ENCODE data around the gene SCGB3A1.

Gene SCGB3A1, protein sequence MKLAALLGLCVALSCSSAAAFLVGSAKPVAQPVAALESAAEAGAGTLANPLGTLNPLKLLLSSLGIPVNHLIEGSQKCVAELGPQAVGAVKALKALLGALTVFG

DNA sequence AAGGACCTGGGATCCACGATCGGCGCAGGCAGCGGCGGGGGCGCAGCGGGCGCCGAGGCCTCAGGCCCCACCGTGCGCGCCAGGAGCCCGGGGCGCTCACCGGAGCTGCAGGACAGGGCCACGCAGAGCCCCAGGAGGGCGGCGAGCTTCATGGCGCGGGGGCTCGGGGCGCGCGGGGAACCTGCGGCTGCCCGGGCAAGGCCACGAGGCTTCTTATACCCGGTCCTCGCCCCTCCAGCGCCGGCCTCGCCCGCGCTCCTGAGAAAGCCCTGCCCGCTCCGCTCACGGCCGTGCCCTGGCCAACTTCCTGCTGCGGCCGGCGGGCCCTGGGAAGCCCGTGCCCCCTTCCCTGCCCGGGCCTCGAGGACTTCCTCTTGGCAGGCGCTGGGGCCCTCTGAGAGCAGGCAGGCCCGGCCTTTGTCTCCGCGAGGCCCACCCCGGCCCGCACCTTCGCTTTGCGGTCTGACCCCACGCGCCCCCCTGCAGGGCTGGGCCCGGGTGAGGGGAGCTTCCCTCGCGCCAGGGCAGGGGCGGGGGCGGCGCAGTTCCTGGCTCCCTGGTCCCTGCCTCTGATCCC, at the start of gene SCGB3A1:
Gene SCGB3A1 (minus strand): TSS at position 189 of the 577 bp plus-strand sequence. CDS start 37 bp downstream, at position 152.
- no peak for DNase-seq (ENCODE audit: low read depth in 2 of 2)

- no peak for DNase-seq (ENCODE audit: low read depth in 2 of 2)
These were observed 49.2 kb upstream of the SCGB3A1 start for GRCh38 chr5:180640611-180640860.

- DNase-seq (ENCODE audit: low read depth in 2 of 2), result no peak
These were observed 48.7 kb upstream of the SCGB3A1 start for GRCh38 chr5:180639741-180640610.

GRCh38 chr5:180639287-180639686, 48.0 kb upstream of the SCGB3A1 start:
- DNase-seq (ENCODE audit: low read depth in 2 of 2), result no peak

DNA sequence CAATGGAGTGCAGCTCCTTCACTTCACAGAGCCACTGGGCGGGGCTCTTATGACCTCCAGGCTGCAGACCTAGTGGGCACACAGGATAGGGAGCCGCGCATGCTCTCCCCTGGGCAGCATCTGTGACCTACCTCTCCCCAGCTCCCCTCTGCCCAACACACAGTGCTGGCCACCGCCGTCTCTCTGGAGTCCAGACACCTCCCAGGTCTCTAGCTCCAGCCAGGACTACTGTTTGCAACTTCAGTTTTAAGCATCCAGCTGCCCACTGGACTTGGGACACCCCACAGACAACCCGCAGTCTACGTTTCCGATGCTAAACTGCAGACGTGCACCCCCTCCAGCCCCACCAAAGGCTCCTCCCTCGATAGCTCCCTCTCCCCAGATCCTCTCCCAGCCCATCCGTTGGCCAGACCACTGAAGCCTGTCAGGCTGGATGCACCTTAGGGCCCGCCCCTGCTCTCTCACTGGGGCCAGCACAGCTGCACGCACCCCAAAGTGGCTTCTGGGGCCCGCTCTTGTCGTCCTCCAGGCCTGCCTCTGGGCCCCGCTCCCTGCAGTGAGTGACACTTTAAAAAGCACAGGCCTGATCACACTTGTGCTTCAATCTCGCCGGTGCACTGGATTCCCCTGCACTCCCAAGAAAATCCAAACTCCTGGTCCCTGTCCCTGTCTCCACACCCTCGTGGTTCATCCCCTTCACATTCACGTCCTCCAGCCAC, 46.8 kb upstream of the SCGB3A1 start:
- DNase-seq (ENCODE audit: low read depth in 2 of 2), result no peak

DNA sequence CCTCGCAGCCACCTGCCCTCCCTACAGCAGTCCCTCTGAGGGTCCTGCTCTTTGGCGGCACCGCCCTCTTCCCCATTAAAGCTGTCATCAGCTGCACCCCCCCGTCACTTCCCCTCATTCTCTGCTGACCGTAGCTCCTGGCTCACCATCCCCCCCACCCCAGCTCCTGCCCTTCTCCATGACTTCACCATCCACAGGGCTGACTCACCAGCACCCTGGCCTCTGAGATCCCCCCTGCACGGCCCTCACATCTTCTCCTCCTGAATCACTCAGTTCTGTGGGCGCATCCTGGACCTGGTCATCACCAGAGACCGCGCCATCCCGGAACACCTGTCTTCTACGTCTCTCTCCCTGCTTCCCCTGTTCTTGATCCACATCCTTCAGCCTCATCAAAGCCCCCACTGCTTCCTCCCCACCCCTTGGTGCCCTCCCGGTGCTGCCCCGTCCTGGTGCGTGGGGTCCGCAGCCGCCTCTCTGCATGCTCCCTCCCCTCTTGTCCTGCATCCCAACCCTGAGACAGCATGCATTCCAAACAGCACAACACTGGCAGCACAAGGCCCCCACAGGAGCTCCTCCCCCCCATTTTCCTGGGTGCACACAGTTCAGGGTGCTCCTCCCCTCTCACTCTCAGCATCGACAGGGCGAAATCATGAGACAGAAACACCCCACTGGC, 45.2 kb upstream of the SCGB3A1 start:
- DNase-seq (ENCODE audit: low read depth in 2 of 2), result no peak

- DNase-seq (ENCODE audit: low read depth in 2 of 2), result no peak
These were observed 44.7 kb upstream of the SCGB3A1 start for GRCh38 chr5:180636016-180636402.

DNA sequence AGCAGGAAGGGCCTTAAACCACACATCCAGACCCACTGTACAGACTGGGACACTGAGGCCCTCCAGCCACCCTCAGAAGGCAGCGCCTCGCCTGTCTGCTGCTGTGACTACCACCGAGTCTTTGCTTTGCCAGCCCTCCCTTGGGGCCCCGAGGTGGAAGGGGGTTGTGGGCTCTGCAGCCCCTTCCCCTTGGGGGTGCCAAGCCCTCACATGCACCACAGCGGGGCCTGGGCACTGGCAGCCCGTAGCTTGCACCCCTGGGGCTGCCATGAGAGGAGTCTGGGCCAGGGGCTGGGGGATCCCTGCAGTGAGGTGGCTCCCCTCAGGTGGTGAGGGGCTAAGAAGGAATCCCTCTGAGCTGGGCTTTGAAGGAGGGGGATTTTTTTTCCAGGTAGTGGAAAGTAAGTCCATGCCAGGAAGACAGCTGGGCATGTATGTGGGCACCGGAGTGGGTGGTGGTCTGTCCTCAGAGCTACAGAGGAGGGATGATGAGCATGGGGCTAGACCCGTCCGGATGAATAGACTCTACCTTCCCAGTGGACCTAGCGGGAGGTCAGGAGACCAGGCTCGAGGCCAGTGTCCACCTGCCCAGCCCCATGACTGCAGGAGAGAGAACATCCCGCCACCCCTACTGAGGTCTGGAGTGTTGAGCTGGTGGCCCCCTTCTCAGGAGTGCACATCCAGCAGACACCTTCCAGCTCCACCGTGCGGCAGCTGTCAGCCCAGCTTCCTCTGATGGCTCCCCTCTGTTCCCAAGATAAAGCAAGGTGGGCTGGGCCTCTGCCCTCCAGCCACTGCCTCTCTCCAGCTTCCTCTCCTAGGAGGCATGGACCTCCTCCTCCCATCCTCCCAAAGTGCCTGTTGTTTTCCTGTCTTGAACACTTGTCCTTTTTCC, 42.2 kb upstream of the SCGB3A1 start:
- DNase-seq (ENCODE audit: low read depth in 2 of 2), result no peak

DNA sequence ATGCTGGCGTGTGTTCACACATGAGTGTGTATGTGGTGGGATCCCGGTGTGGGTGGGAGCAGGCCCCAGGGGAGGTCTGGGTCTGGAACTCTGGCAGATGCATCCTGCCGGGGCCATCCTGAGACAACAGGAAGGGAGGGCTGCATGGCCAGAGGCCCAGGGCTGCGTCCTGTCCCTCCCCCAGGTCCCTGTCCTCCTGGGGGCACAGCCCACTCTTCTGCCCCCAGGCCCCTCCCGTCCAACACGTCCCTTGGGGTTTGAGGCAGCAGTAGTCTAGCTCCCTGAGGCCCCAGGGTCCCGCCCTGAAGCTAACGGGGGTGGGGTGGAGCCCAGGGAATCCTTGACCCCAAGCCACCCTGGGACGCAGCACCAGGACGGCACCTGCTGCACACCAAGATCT, 41.5 kb upstream of the SCGB3A1 start:
- DNase-seq (ENCODE audit: low read depth in 2 of 2), result no peak

DNA sequence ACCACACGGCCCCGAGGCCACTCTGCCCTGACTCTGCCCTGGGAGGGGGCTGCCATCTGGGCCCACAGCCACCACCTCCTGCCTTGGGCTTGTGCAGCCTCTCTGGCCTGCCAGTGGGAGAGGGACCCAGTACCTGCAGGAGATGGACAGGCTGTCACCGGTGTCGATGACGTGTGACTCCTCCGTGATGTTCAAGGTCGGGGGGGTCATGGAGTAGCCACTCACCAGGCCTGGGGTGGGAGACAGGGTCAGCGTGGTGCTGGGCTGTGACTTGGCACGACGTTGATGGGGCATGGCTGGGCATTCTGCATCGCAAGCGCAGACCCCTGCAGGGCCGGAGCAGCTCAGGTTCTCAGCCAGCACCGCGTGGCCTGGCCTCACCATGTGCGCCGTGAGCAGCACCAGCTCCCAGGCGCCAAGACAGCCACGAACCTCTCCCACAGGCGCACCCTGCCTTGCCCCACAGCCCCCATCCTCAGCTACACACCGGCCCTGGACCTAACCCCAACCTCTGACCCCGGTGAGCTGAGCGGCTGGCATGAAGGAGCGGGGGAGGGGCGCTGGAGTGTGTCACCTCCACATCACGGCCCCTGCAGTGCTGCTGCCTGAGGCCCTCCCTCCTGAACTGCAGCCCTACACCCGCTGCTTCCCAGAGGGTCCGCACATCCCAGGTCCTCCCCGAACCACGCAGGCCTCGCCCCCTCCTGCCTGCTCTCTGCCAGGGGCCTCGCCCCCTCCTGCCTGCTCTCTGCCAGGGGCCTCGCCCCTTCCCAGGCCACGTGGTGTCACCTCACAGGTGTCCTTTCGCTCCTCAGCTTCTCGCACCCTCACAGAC, 40.5 kb upstream of the SCGB3A1 start:
- DNase-seq (ENCODE audit: low read depth in 2 of 2), result no peak

- DNase-seq (ENCODE audit: low read depth in 2 of 2), result no peak
These were observed 39.1 kb upstream of the SCGB3A1 start for GRCh38 chr5:180630426-180630825.

DNA sequence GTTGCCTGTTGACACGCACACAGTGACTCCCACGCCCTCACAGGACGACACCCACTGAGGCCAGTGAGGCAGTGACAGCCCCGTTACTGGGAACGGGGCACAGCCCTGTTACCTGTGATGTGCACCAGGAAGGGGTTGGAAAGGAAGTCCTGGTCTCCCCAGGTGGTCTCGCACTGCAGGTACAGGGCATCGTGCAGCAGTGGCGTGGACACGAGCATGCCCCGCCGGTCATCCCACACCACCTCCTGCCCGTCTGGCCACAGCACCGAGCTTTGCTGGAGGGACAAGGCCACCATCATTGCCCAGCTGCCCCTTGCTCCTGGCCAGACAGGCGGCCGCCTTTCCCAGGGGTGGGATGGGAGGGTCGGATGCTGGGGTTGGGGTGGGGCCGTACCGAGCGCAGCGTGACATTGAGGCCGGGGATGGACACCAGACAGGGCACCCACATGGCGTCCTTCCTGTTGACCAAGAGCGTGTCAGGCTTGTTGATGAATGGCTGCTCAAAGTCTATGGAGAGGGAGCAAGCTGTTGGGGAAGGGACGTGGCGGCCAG, 38.6 kb upstream of the SCGB3A1 start:
- DNase-seq (ENCODE audit: low read depth in 2 of 2), result no peak

DNA sequence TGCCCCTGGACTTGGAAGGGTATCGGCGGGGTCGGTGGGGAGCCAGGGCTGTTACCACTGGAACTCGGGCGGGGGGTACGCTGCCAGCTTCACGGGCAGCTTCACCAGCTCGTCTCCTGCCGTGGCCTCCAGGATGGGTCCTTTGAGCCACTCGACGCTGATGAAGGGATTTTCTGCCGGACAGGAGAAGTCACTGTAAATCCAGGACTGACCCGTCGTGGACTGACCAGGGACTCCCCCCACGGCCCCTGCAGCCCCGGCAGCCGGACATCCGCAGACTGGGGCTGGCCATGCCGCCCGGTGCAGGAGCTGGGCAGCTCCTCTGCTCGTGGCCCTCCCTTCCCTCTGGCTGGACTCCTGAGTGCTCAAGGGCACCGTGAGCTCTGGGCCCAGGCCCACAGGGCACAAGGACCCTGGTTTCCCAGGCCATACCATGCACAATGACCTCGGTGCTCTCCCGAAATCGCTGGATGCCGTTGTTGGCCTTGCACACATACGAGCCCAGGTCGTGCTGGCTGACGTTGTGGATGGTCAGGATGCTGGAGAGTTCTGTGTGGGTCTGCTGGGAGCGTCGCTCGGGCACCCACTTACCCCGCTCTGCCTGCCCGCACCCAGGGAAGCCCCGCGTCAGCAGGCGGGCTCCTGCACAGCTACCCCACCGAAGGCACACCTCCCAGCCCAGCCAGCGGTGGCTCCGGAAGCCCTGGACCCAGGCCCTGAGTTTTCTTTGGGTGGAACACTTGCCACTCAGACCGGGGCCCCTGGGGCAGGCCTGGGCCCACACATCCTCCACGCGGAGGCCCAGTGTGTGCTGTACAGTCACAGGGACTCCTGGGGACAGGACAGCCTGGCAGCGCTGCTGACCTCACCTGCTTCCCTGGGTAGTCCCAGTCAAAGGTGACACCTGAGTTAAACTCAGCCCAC, 37.8 kb upstream of the SCGB3A1 start:
- DNase-seq (ENCODE audit: low read depth in 2 of 2), result no peak

DNA sequence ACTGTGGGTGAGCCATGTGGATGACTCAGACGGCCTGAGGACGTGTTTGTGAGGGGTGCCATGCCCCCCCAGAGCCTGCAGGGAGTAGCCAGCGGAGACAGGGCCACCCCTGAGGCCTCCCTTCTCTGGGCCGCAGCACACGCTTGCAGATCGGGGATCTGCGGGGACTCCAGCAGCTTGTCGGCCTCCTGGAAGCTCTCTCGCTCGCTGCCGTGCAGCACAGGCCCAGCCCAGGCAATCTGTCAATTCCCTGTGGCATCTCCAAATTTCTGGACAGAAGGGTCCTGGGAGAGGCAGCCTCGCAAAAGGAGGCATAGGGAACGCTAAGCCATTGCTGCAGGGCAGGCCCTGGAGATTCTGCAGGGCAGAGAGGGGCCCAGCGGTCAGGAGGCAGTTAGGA, 36.9 kb upstream of the SCGB3A1 start:
- DNase-seq (ENCODE audit: low read depth in 2 of 2), result no peak

- DNase-seq (ENCODE audit: low read depth in 2 of 2), result no peak
These were observed 36.3 kb upstream of the SCGB3A1 start for GRCh38 chr5:180627386-180628120.

DNA sequence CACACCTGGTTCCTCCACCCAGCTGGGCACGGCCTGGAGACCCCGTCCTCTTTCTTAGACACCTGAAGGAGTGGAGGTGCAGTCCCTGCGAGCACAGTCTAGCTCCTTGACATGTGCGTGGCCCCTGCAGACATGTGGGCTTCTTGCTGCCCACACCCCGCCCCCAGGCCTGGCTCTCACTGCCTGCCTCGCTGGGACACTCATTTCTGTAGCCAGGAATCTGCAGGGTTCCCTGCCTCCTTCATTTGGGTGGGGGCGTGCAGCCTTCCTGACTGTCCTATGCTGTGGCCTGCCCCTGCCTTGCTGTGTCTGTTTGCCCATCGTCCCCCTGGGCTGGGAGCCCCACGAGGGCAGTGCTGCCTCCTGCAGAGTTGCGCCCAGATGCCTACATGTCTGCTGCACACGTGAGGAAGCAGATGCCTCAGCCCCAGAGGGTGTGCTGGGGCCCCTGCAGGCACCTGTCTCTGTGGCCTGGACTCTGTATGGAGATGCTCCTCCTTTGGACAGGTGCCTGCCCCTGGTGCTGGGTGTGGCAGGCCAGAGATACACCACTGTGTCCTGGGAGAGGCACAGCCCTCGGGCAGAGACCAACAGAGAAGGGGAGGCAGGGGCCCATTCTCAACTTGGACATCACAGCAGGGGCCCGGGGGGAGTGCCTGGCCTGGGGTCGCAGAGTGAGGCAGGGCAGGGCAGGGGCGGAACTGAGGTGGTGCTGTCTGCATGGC, 35.5 kb upstream of the SCGB3A1 start:
- DNase-seq (ENCODE audit: low read depth in 2 of 2), result no peak

Measured in stimulated activated CD8-positive, alpha-beta memory T cell treated with anti-CD3 and anti-CD28 coated beads, Interleukin-7, amount 100 ng/mL, for 4 hours (primary cell).